NT2/D1 (cell line): ENCODE results near the gene ZBTB12.
A peak's percentile ranks its signal among the peaks of the same experiment; 100 is the strongest.
"Not testable (repeated sequence)": the region's sequence is repeated elsewhere in the genome, so short reads cannot be mapped to it uniquely, and the experiment has no call there.

Experiments
- DNase-seq: peaks from one replicate; pipeline ENCODE4 v3.0.0-alpha.2; 2011; ENCODE audit warnings: low read depth, low spot score
- H3K27me3 ChIP-seq: 2 replicates; pipeline ENCODE4 v1.6.0; 2011; ENCODE audit warnings: mild to moderate bottlenecking; ENCODE audit not compliant: insufficient read length, insufficient read depth
- H3K36me3 ChIP-seq: 2 replicates; pipeline ENCODE4 v1.6.1; 2011; ENCODE audit warnings: mild to moderate bottlenecking, low read length, mixed read lengths; ENCODE audit not compliant: insufficient read depth, insufficient read length
- H3K4me1 ChIP-seq: 2 replicates; pipeline ENCODE4 v1.5.1; 2011; ENCODE audit not compliant: insufficient read depth, insufficient read length
- H3K4me3 ChIP-seq: 2 replicates; pipeline ENCODE4 v1.5.1; 2011; ENCODE audit warnings: low read depth; ENCODE audit not compliant: insufficient read length
- H3K9ac ChIP-seq: 2 replicates; pipeline ENCODE4 v1.6.0; 2011; ENCODE audit warnings: low read depth; ENCODE audit not compliant: insufficient read length
- H3K9me3 ChIP-seq: 2 replicates; pipeline ENCODE4 v1.5.1; 2011; ENCODE audit warnings: mild to moderate bottlenecking, low read length; ENCODE audit not compliant: insufficient read depth
- SUZ12 ChIP-seq: IDR thresholded peaks from 2 replicates; pipeline ENCODE4 v1.6.1; 2011; ENCODE audit not compliant: insufficient read length, insufficient read depth; ENCODE audit errors: extremely low read depth
- YY1 ChIP-seq: IDR thresholded peaks from 2 replicates; pipeline ENCODE4 v1.6.1; 2011; ENCODE audit not compliant: insufficient read length, insufficient read depth
- ZNF274 ChIP-seq: IDR thresholded peaks from 2 replicates; pipeline ENCODE4 v1.6.1; 2011; ENCODE audit warnings: mild to moderate bottlenecking, low read depth, low read length

Gene ZBTB12

DNA sequence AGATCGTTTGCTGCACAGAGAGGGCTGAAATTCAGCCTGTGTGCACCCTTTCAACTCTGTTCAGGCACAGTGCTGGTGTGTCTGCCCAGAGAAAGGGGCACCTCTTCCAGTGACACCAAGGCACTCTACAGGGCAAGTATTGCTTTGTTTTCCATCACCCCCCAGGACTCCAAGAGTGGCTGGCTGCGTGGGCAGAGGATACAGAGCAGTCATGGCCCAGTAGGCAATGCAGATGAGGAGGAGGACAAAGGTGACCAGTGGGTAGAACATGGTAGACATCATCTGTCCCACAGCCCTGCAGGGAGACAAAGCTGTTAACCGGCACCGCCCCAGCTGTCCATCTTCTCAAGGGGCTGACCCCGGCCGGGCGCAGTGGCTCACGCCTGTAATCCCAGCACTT, 32.5 kb downstream of the ZBTB12 start:
- H3K4me3 ChIP-seq, result no peak overlapping the region
- no peak for TF ChIP-seq SUZ12
- TF ChIP-seq ZNF274, result no peak
- TF ChIP-seq YY1, result no peak
- H3K36me3 ChIP-seq, result no peaks in the 10 kb centered on the region
- H3K4me1 ChIP-seq, result peaks cover 11% of the 10 kb centered on the region
- H3K9me3 ChIP-seq, result no peaks in the 10 kb centered on the region
- no peak overlapping the region for H3K9ac ChIP-seq
- DNase-seq, result no peak
- no peaks in the 10 kb centered on the region for H3K27me3 ChIP-seq

DNA sequence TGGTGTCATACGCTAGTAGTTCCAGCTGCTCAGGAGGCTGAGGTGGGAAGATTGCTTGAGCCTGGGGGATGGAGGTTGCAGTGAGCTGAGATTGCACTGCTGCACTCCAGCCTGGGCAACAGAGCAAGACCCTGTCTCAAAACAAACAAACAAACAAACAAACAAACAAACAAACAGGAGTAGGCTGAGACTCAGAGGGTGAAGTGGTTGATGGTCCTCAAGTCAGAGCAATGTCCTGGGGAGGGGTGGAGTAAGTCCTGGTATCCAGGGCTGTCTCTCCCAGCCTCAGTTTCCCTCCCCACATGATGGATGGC, 33.3 kb downstream of the ZBTB12 start:
- H3K27me3 ChIP-seq, H3K9ac ChIP-seq, H3K4me3 ChIP-seq, H3K36me3 ChIP-seq, DNase-seq, H3K9me3 ChIP-seq: not testable (repeated sequence)
- peaks cover 11% of the 10 kb centered on the region for H3K4me1 ChIP-seq

DNA sequence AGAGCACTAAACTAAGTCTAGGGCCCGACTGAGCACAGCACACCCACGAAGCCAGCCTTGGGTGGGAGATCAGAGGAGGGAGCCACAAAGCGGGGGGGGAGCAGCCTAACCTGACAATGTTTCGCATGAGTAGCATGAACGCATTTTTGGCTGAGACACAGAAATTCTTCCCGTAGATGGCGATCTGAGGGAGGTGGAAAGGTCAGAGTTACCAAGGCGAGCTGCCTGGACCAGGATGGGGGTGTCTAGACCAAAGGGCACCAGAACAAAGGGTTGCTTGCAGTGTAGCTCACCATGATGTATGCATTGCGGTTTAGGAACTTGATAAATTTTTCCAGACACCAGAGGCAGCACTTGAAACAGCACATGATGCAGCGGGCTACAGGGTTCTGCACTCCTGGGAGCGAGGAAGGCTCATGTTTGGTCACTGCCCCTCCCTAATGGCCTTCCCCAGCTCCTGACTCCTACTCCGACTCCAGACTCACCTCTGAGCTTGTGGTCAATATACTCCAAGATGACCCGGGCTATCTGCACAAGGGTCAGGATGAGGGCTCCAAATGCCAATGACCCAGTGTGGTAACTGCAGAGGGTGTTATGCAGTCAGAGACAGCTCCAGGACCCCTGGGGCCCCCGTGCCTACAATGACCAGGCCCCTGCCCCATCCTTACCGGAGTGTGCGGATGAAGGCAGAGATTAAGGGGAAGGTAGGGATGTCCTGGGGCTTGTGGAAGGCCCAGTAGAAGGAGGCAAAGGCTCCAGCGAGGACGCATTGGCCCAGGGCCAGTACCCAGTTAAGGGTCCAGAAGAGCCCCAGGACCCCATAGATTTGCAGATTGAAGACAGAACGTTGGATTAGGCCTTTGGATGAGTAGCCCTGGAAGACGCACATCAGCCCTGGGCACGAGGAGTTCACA, 36.4 kb downstream of the ZBTB12 start:
- no peaks in the 10 kb centered on the region for H3K27me3 ChIP-seq
- H3K9me3 ChIP-seq, result no peaks in the 10 kb centered on the region
- H3K9ac ChIP-seq, result no peak overlapping the region
- no peak for TF ChIP-seq SUZ12
- no peak for TF ChIP-seq ZNF274
- H3K36me3 ChIP-seq, result peaks cover 7% of the 10 kb centered on the region
- H3K4me1 ChIP-seq, result peaks cover 3% of the 10 kb centered on the region
- H3K4me3 ChIP-seq, result no peak overlapping the region
- no peak for DNase-seq

DNA sequence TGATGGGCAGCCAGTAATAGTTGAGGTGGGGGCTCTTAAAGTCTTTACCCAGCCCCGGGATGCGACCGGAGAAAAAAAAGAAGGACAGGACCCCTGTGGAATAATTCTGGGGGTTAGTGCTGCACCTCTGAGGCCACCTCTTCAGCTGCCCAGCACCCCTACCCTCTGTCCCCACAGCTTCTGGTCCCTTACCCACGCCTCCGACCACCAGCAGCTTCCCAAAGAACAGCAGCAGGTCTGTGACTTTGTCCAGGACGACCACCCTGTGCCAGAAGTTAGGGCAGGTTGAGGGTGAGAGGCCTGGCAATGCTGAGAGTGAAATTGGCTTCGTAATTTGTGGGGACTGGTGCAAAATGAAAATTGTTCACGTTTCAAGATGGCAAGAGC, 37.1 kb downstream of the ZBTB12 start:
- Histone ChIP-seq H3K4me1 (peaks cover 4% of the 10 kb centered on the region), H3K9ac (peak overlapping the region; percentile 16)
- TF ChIP-seq ZNF274, result no peak
- no peak for TF ChIP-seq YY1
- TF ChIP-seq SUZ12, result no peak

DNA sequence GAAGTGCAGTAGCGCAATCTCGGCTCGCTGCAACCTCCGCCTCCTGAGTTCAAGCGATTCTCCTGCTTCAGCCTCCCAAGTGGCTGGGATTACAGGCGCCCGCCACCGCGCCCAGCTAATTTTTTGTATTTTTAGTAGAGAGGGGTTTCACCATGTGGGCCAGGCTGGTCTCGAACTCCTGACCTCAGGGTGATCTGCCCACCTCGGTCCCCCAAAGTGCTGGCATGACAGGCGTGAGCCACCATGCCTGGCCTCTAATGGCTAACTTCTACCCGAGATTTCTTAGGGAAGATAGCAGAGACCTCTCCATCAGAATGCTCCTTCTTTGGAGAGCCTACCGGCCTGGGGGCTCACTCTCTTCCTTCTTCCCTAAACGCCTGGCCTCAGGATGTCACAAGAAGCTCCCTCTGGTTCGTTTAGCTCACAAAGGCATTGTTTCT, 37.7 kb downstream of the ZBTB12 start:
- DNase-seq, H3K27me3 ChIP-seq, H3K9me3 ChIP-seq, H3K4me1 ChIP-seq: not testable (repeated sequence)
- Histone ChIP-seq H3K36me3 (peaks cover 20% of the 10 kb centered on the region), H3K9ac (peak overlapping the region; percentile 16), H3K4me3 (peak overlapping the region; percentile 53)

More for the DNA sequence above, 37.1 kb downstream of the ZBTB12 start:
- no peak overlapping the region for H3K4me3 ChIP-seq
- no peak for DNase-seq
- H3K9me3 ChIP-seq, result no peaks in the 10 kb centered on the region
- peaks cover 14% of the 10 kb centered on the region for H3K36me3 ChIP-seq
- no peaks in the 10 kb centered on the region for H3K27me3 ChIP-seq

DNA sequence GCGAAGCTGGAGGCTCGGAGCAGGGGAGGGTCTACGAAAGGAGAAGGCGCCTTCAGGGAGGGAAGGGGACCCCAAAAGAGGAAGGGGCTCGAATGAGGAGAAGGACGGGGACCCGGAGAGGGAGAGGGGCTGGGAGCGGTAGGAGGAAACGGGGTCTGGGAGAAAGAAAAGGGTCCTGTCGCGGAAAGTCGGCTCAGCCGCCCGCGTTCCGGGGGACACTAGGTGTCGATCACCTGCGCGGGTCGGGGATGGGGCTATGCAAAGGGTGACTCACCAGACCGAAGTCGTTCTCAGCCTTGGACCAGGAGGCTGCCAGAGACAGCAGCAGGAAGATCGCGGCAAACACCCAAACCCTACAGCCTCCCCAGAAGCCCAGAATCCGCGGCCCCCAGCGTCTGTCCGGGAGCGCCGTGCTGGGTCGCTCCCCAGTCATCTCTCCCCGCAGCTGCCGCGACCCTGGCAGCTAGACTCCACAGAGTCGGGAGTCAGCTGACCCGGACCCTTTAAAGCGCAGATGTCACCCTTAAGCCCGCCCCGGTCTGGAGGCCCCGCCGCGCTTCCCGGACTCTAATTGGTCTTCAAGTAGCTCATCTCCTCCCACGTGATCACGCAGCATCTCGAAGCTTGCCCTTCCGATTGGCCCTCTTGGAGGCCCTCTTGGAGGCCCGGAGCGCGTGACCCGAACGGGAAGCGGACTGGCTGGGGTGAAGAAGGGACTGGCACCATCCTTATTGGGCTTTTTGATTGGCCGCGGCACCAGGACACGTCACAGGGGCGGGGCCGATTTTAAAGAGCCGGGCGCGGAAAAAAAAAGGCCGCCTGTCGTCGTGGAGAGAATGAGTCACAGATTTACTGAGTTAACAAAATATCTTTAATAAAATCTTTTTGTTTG, 39.3 kb downstream of the ZBTB12 start, which contains the start of gene NEU1:
Gene NEU1, minus strand, starts transcription at position 478 of the 892 bp plus-strand sequence. Its CDS starts 45 bp downstream, at position 433.
- Histone ChIP-seq H3K9me3 (no peaks in the 10 kb centered on the region), H3K9ac (peak within 1 kb of the TSS; percentile 93), H3K4me3 (peak within 1 kb of the TSS; percentile 84), H3K36me3 (peaks cover 28% of the 10 kb centered on the region), H3K4me1 (peaks cover 4% of the 10 kb centered on the region), H3K27me3 (no peaks in the 10 kb centered on the region)
- peak; percentile 99 for DNase-seq
- TF ChIP-seq SUZ12 (no peak), YY1 (no peak), ZNF274 (no peak)

DNA sequence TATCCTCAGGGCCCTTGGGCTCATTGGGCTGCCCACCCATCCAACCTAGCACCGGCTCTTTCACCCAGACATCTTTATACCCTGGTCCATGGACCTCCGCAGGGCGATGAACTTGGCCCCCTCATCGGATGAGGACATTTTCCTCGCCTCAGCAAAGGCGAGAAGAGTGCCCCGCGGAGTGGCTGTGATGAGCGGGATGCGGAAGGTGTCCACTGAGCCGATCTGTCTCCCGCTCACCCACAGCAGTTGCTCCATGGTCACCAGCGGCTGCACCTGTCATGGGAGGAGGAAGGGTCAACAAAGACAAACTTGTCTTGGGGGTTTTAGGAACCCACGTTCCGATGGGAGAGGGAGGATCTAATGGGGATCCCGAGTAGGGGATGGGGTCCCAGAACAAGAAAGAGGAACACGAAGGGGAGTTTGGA, 40.0 kb downstream of the ZBTB12 start:
- Histone ChIP-seq H3K9ac (peak overlapping the region; percentile 93), H3K27me3 (no peaks in the 10 kb centered on the region), H3K36me3 (peaks cover 33% of the 10 kb centered on the region), H3K4me1 (peaks cover 4% of the 10 kb centered on the region), H3K9me3 (no peaks in the 10 kb centered on the region), H3K4me3 (peak overlapping the region; percentile 84)
- TF ChIP-seq SUZ12 (no peak), ZNF274 (no peak), YY1 (no peak)
- no peak for DNase-seq
